C4-2B (cell line): ENCODE measurements around the gene TMEM218.

Experiments used
- CTCF ChIP-seq: fragments of 450-650 bp; conservative IDR thresholded peaks from 2 replicates; pipeline ENCODE4 v1.5.1; 2017; ENCODE audit warnings: mild to moderate bottlenecking
- ZFX ChIP-seq: fragments of 450-650 bp; IDR thresholded peaks from 2 replicates; pipeline ENCODE4 v1.6.1; 2017

GRCh38 chr11:125078516-125079140 is 32.8 kb downstream of the TMEM218 start:
- TF ChIP-seq CTCF (no peak), ZFX (no peak)
